Measurements from ENCODE around the gene IRF4. TPM values are rescaled to one million over a fixed set of nuclear protein-coding genes. Genes with fewer than 3 reads are reported as not detected.

IRF4 gene
- total RNA-seq, 1 donor from 2014 or later: 0.04 TPM

- Histone ChIP-seq H3K4me3 (ENCODE audit: low read depth, low read length) (no peak overlapping the region), H3K27me3 (ENCODE audit: control insufficient read depth, insufficient read depth, low read length) (peaks cover 44% of the 10 kb centered on the region), H3K36me3 (ENCODE audit: control insufficient read depth, insufficient read depth, low read length) (no peaks in the 10 kb centered on the region)
- TF ChIP-seq, protein P1, sequence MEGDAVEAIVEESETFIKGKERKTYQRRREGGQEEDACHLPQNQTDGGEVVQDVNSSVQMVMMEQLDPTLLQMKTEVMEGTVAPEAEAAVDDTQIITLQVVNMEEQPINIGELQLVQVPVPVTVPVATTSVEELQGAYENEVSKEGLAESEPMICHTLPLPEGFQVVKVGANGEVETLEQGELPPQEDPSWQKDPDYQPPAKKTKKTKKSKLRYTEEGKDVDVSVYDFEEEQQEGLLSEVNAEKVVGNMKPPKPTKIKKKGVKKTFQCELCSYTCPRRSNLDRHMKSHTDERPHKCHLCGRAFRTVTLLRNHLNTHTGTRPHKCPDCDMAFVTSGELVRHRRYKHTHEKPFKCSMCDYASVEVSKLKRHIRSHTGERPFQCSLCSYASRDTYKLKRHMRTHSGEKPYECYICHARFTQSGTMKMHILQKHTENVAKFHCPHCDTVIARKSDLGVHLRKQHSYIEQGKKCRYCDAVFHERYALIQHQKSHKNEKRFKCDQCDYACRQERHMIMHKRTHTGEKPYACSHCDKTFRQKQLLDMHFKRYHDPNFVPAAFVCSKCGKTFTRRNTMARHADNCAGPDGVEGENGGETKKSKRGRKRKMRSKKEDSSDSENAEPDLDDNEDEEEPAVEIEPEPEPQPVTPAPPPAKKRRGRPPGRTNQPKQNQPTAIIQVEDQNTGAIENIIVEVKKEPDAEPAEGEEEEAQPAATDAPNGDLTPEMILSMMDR (IDR thresholded peaks at IDR 0.05; ENCODE audit: insufficient read depth, low read length, poor library complexity, severe bottlenecking): no peak
- no peak for DNase-seq (ENCODE audit: low read depth)
These were observed 8.4 kb upstream of the IRF4 start for GRCh38 chr6:382883-383810.

GRCh38 chr6:383856-384255, 7.7 kb upstream of the IRF4 start:
- TF ChIP-seq, protein P1 (IDR thresholded peaks at IDR 0.05; ENCODE audit: insufficient read depth, low read length, poor library complexity, severe bottlenecking): no peak
- no peaks in the 10 kb centered on the region for H3K36me3 ChIP-seq (ENCODE audit: control insufficient read depth, insufficient read depth, low read length)
- H3K27me3 ChIP-seq (ENCODE audit: control insufficient read depth, insufficient read depth, low read length): peaks cover 47% of the 10 kb centered on the region
- no peak overlapping the region for H3K4me3 ChIP-seq (ENCODE audit: low read depth, low read length)
- no peak for DNase-seq (ENCODE audit: low read depth)

DNA sequence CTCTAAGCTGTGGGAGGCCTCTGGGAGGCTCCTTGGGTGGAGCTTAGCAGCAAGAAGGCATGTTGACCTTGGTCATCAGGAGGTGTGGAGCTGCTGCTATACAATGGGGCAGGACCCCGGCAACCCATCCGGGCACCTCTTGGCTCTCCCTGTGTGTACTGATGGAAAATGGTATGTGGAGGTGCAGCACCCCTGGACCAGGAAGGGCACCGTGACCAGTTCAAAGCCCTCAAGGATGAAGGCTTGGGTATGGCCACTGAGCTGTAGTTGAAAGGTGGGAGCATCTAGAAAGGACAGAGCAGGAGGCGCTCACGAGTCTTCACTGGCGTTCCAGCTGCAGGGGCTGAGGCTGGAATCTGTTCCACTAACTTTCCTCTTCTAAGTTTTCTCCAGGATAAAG, 6.7 kb upstream of the IRF4 start:
- no peaks in the 10 kb centered on the region for H3K36me3 ChIP-seq (ENCODE audit: control insufficient read depth, insufficient read depth, low read length)
- peaks cover 44% of the 10 kb centered on the region for H3K27me3 ChIP-seq (ENCODE audit: control insufficient read depth, insufficient read depth, low read length)
- TF ChIP-seq, protein P1 (IDR thresholded peaks at IDR 0.05; ENCODE audit: insufficient read depth, low read length, poor library complexity, severe bottlenecking): no peak
- no peak overlapping the region for H3K4me3 ChIP-seq (ENCODE audit: low read depth, low read length)
- DNase-seq (ENCODE audit: low read depth): no peak

- TF ChIP-seq, protein P1 (IDR thresholded peaks at IDR 0.05; ENCODE audit: insufficient read depth, low read length, poor library complexity, severe bottlenecking): no peak
- H3K36me3 ChIP-seq (ENCODE audit: control insufficient read depth, insufficient read depth, low read length): no peaks in the 10 kb centered on the region
- H3K27me3 ChIP-seq (ENCODE audit: control insufficient read depth, insufficient read depth, low read length): peaks cover 44% of the 10 kb centered on the region
- no peak overlapping the region for H3K4me3 ChIP-seq (ENCODE audit: low read depth, low read length)
- DNase-seq (ENCODE audit: low read depth): no peak
These were observed 5.9 kb upstream of the IRF4 start for GRCh38 chr6:385614-386013.

DNA sequence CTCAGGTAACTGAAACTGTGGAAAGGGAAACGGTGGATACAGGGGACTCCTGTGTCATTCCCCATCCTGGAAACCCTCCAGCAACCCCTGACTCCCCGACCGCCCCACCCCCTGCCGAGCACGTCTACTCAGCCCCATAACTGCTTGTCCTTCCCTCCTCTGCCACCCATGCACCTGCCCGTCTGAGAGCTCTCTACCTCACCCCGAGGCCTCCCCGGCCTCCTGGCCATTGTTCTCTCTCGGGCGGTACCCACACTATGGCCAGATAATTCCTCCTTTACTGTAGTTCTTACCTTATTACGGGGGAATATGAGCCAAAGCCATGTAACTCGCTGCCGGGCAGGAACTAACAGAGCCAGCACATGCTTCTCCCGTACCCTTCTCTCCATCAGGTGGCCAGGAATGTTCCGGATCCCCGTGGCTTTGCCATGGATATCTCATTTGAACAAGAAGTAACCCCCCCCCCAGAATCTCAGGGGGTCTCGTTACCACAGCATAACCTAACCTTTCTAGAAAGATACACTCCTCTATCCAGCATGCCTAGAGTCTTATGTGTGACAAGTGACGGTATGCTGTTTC, 4.8 kb upstream of the IRF4 start:
- Histone ChIP-seq H3K4me3 (ENCODE audit: low read depth, low read length) (no peak overlapping the region), H3K27me3 (ENCODE audit: control insufficient read depth, insufficient read depth, low read length) (peaks cover 51% of the 10 kb centered on the region), H3K36me3 (ENCODE audit: control insufficient read depth, insufficient read depth, low read length) (no peaks in the 10 kb centered on the region)
- DNase-seq (ENCODE audit: low read depth): no peak
- TF ChIP-seq, protein P1 (IDR thresholded peaks at IDR 0.05; ENCODE audit: insufficient read depth, low read length, poor library complexity, severe bottlenecking): no peak

All from kidney epithelial cell (primary cell).